Fibroblast of upper back skin (primary cell): Measurements from ENCODE around the gene TRAPPC3.

ENCODE experiments used
- DNase-seq: peaks from one replicate; pipeline ENCODE4 v3.0.0-alpha.2; 2013

Gene TRAPPC3

GRCh38 chr1:36097693-36098585, 51.3 kb downstream of the TRAPPC3 start:
- no peak for DNase-seq

- no peak for DNase-seq
Measured at GRCh38 chr1:36096500-36097432, 52.5 kb downstream of the TRAPPC3 start.

GRCh38 chr1:36095760-36096405, 53.4 kb downstream of the TRAPPC3 start:
- no peak for DNase-seq

- DNase-seq, result peak; percentile 33
Measured at GRCh38 chr1:36094621-36095061, 54.6 kb downstream of the TRAPPC3 start.

GRCh38 chr1:36093929-36094328, 55.4 kb downstream of the TRAPPC3 start:
- no peak for DNase-seq

GRCh38 chr1:36093226-36093625, 56.1 kb downstream of the TRAPPC3 start:
- DNase-seq, result no peak

GRCh38 chr1:36092798-36093185, 56.5 kb downstream of the TRAPPC3 start:
- no peak for DNase-seq

- no peak for DNase-seq
Measured at GRCh38 chr1:36092166-36092797, 57.0 kb downstream of the TRAPPC3 start.

- DNase-seq, result no peak
Measured at GRCh38 chr1:36091698-36092097, 57.6 kb downstream of the TRAPPC3 start.

- no peak for DNase-seq
Measured at GRCh38 chr1:36091141-36091540, 58.1 kb downstream of the TRAPPC3 start.

- peak; percentile 43 for DNase-seq
Measured at GRCh38 chr1:36089393-36090121, 59.7 kb downstream of the TRAPPC3 start.

- peak; percentile 86 for DNase-seq
Measured at GRCh38 chr1:36088577-36089392, 60.5 kb downstream of the TRAPPC3 start, which contains the start of gene ADPRS. ADPRS (plus strand) TSS chr1:36088892; CDS start chr1:36088905, 13 bp downstream.

GRCh38 chr1:36088265-36088576, 61.1 kb downstream of the TRAPPC3 start:
- DNase-seq, result no peak

- DNase-seq, result no peak
Measured at GRCh38 chr1:36087233-36088123, 61.8 kb downstream of the TRAPPC3 start.
